Activated CD4-positive, alpha-beta T cell treated with anti-CD3 and anti-CD28 coated beads, Interleukin-2, amount 50 U/mL, for 24 hours (primary cell): ENCODE data around the gene POLR1H.

Experiments used
- DNase-seq, 2 donors: peaks; one replicate each; pipeline ENCODE4 v3.0.0-alpha.2; 2020; ENCODE audit warnings: low read depth in 1 of 2, low spot score in 1 of 2

POLR1H gene

DNA sequence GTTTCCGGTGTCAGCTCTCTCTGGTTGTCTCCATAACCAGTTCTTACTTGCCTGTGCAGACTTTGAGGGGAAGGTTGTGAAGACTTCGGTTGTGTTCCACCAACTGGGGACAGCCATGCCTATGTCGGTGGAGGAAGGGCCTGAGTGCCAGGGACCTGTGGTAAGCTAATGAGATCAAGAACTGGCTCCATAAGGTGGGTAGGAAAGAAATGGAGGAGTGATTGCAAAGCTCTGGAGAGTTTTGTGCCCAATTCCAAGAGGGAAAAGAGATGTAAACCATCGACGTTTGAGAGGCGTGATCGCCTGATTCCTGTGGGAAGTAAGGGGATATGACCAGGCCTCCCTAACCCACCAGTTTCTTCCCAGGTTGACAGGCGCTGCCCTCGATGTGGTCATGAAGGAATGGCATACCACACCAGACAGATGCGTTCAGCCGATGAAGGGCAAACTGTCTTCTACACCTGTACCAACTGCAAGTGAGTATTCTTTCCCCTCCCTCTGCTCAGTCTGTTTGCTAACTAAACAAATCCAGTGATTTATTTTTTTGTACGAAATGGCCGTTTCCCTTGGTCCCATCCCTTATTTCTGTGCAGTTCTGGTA is 893 bp downstream of the POLR1H start:
- no peak for DNase-seq

DNA sequence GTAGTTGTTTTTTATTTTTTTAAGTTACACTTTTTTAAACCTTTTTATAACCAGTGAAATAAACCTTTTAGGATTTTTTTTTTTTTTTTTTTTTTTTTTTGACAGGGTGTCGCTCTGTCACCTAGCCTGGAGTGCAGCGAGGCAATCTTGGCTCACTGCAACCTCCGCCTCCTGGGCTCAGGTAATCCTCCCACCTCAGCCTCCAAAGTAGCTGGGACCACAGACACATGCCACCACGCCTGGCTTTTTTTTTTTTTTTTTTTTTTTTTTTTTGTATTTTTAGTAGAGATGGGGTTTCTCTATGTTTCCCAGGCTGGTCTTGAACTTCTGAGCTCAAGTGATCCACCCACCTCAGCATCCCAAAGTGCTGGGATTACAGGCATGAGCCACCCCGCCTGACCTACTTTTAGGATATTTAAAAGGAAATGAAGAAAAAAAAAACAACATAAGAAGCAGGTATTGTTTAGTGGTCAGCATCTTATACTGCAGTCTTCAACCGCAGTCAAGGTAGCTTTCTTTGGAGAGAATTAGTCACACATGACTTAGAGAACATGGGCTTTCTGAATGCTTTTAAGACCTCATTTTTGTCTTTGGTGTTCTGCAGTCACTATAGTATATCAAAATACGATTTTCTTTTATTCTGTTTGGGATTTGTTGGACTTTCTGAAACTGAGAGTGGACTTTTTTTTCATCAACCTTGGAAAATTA is 1.6 kb downstream of the POLR1H start:
- DNase-seq: no peak

DNA sequence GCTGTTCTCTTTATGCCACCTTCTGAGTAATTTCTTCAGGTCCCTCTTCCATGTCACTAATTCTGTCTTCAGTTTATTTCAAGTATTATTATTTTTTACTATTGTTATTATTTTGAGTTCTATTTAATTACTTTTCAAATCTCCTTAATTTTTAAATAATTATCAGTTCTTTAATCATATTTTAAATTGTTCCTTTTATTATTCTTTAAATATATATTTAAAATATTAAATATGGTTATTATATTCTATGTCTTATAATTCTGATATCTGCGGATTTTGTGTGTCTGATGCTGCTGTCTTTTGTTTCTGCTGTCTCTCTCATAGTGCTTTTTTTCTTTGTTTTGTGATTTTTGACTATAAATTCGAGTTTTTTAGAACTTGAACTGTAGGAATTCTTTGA is 2.2 kb downstream of the POLR1H start:
- DNase-seq: no peak

DNA sequence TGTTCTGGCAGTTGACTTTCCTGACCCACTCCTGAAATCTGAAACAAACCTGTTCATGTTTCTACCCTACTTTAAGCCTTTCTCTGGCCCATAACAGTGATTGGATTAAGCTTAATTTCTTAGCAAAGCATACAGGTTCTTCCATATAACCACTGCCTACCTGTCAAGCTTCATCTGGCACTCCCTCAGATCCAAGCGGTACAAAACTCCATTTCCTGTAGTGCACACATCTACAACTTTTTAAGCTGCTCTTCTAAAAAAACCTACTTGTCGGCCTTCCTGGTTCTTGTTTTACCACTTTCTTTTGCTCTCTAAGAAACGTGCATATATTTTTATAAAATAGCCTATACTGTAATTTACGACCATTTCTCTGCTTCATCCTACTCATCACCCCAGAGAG is 5.0 kb downstream of the POLR1H start:
- DNase-seq: no peak

DNA sequence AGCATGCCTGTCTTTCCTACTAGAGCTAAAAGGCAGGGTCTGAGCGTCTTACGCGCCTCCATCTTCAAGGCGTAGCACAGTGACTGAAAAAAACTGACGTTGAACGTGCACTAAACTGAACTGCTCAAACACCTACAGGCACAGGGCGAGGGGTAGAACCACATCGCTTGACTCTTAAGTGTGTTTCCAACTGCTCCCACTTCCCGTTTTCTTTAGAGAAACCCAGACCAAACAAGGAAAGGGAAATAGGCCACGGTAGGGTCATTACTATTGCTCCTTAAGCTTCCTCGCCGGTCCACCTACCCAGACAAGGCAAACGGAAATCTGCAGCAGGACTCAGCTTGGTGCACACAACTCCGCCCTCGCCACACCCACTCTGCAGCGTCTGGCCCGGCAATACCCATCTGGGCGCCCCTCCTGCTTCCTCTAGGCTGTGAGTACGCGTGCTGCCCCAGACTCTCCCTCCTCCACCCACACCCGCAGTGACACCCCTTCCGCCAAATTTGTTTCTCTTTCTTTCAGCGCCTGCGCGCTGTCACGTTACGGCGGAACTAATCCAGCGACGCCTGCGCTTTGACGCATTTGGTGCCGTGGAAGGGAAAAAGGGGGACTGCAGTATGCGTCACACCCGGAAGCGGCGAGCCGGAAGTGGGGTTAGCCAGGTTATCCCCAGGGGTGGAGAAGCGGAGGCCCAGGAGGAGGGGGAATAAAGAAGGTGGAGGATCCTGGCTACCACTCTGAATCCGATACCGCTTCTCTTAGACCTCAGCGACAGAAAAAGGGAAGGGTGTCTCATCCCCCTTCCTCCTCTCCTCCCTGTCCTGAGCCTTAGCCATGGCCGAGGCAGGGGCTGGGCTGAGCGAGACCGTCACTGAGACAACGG is 5.8 kb downstream of the POLR1H start, which contains the start of gene PPP1R11:
Gene PPP1R11, plus strand, starts transcription at position 622 of the 883 bp plus-strand sequence. Its CDS starts 213 bp downstream, at position 835.
- peak; percentile 97 to 99 for DNase-seq

DNA sequence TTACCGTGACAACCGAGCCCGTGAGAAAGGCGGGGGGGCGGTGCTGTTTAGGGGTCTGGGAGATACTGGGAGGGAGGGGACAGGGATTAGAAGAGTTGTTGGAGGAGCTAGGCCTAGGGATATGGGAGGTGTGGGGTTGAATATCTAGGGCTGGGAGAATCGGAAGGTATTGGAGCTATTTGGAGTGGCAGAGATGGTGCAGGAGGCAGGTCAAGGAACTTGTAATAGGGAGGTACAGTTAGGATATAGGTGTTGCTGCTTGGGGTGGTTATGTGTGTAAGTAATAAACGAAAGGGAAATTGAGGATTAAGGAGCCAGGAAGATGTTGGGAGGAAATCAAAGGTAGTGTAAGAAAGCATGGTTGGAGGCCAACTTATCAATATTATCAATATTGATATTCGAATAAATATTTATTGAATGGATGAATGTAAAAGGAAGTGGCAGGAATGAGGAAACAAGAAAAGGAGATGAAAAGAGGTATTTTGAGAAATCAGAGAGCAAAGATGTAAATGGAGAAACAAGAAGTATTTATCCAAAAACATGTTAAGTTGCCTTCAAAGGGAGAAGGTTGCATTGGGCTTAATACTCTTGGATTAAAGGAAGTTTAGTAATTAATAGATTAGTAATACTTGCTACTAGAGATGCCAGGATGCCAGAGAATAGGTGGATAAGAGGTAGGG is 6.5 kb downstream of the POLR1H start:
- DNase-seq: no peak

DNA sequence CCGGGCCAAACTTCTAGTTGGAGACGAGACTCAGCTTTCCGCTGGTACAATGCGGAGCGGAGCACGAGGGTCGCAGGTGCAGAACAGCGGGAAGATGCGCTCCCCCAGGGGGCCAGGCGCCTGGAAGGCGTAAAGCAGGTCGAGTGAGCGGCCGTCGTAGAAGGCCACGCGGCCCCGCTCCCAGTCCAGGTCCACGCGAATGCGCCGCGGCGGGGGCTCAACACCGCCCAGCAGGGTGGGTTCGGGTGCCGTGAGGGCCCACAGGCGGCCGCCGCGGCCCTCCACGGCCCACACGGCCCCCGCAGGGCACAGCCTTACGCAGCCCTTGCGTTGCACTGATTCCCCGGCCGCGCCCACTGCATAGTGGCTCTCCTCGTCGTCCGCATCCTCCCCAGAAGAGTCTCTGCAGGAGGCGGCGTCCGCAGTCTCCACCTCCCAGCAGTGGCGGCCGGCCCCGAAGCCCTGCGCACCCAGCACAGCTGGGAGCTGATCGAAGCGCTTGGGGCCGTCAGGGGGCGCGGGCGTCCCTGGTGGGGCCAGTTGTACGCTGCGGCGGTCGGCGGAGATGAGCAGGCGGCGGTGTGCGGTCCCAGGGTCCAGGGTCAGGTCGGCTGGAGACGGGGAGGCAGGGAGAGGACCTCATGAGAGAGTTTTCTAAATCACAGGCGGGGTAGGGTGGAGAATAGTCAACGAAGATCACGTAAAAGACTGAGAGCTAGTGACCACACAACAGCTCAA is 10.2 kb downstream of the POLR1H start:
- DNase-seq: no peak

DNA sequence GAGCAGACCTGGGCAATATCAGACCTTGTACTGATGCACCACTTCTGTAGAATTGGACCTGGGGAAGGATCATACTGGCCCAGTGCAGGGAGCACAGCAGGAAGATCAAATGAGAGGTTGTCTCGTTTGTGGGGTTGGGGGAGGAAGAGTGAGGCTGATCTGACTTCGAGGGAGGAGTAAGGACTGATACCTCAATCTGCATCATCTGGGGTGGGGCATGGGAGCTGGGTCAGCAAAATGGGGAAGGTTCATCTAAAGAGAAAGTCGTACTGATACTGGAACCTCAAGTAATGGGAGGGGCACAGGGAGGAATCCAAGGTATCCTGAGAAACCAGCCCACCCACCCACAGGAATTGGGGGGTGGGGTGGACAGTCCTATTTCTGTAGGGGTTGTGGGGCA is 10.8 kb downstream of the POLR1H start:
- DNase-seq: no peak

DNA sequence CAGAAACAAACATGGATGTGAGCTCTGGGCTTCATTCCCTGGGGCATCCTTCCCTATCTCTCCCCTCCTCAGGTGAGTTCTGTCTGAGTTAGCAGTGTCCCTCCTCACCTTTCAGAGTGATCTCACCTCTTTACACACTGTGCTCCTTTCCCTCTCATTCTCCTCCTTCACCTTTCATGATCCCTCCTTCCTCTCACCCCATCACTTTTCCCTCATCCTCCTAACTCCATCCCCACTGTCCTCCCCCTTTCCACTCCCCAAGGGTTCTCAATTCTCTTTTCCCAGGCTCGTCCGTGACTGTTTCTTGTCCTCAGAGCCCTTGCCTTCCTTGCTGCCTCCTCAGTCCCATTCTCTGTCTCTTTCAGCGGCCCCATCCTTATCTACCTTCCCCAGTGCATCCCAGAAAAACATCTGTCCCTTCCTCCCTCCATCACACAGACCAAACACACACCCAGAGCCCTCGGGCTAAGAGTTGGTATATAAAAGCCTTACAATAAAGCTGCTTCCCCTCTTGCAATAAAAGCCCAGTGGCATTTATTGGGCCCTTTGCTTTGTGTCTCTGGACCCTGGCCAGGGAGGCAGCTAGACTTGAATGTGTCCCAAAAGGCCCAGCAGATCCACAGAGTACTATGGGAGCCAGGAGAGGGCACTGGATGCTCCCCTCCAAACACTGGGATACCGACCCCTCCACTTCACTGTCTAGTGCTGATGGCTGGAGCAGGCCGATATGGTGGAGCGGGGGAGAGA is 12.6 kb downstream of the POLR1H start:
- no peak for DNase-seq

DNA sequence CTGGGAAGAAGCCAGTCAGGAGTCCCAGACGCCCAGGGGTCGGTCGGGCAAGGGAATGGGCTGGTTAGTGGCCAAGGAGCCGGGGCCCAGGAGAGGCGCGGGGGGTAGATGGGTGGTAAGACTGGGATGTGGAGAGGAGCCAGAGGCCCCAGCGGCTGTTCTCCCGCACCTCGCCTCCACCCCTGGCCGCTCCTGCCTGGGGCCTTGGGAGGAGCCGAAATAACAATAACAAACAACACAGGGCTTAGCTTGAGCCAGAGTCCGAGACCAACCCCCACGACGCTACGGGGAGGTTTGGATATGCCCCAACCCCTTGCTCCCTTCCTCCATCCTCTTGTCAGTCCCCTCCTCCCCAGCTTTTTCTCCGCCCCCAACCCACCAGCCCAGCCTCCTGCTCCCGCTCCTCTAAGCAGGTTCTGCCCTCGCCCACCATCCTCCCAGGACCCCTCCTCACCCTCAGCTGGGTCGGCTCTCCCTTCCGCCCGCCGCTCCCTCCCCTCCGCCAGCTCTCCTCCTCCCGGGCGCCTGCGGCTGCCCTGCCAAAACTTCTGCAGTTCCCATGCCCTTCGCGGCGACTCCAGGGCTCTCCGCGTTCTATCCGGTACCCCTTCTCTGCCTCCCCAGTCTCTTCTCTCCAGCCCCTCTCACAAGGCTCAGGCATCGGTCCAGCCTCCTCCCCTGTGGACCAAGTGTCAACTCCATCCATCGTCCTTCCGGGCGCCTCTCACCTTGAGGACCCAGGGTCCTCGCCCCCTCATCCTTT is 13.4 kb downstream of the POLR1H start:
- no peak for DNase-seq

DNA sequence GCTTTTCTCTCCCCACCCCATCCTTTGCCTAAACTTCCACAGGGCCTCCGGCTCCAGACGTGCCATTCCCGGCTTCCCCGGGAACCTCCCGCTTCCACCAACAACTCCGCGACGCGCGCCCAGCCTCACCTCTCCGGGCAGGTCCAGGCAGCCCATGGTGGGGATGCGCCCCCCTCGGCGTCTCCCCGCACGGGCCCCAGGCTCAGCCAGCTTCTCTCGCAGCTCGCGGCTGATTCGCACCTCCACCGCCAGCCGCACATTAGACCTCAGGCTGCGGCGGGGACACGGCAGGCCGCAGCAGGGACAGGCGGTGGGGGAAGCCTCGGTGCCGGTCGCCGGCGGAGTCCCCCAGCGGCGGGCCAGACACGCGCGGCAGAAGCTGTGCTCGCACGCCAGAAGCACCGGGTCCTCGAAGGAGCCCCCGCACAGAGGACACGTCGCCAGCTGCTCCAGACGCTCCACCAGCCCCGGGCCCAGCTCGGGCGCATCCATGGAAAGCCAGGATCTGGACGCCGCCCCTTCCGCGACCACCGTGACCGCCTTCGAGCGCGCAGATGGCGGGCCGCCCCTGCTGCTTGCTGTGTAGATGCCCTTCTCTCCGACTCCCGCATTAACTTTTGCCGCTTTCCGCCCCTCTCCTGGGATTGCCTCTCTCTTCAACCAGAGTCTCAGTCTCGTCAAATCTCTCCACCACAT is 14.2 kb downstream of the POLR1H start, which contains the start of gene RNF39:
Gene RNF39, minus strand, starts transcription at position 676 of the 696 bp plus-strand sequence. Its CDS starts 184 bp downstream, at position 492.
- DNase-seq: no peak

DNA sequence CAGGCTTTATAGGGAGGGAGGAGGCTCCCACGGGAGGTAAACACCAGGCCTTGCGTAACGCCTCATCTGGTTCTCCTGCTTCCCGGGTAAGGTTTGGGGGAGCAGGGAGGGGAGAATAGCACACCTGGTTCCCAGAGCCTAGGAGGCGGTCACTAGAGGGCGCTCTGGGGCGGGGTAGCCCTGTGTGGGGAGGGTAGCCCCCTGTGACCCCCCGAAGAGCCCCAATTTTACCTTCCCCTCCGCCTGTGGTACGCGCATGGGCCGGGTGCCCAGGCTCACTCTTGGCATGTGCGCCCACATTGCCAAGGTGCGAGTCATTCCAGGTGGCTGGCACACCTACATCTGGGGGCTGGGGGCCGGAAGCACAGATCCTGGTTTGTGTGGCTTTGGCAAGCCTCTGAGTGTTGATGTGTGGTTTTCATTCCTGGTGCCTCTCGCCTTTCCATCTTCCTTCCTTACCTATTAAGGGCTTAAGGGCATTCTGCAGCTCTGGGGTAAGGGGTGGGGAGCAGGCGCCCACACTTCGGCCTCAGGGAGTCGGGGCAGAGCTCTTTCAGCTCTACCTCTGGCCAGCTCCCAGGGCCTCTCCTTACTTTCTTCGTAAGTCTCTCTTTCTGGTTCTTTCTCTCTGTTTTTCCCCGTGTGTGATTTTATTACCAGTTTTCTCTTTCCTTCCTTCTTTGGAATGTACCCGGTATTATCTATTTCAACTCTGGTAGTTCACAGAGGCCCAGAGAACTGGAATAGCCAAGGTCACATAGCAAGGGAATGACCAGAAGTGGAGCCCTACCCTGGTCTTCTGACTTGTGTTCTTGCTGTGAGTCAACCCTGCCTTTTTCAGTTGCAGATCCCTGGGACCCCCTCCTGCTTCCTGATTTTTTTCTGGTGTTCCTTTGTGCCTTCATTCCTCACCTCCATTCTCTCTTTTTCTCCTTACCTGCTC is 15.0 kb downstream of the POLR1H start:
- no peak for DNase-seq

DNA sequence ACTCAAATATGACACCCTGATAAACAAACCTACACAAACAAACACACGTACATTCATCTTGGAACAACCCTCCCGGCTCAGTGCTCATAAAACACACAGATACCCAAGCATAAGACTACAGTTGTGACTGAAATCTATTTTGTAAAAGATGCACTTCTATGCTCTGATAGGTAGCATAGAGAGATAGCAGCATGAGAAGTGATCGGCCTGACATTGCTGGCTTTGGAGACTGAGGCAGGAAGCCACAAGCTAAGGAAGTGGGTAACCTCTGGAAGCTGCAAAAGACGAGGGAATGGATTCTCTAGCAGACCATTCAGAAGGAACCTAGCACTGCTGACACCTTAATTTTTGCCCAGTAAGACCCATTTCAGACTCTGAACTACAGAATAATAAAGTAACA is 16.2 kb downstream of the POLR1H start:
- no peak for DNase-seq

DNA sequence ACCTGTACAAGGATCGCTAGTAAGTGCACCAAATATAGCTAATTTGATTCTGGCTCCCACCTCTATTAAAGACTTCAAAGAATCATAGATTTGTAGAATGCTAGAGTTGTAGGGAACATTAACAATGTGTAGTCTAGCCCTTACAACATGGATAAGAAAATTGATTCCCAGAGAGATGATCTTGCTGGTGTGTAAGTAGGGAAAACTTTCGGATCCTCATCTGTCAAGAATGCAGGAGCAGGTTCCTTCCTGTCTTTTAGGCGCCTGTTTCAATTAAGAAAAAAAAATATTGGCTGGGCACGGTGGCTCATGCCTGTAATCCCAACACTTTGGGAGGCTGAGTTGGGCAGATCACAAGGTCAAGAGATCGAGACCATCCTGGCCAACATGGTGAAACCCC is 26.8 kb downstream of the POLR1H start:
- no peak for DNase-seq

DNA sequence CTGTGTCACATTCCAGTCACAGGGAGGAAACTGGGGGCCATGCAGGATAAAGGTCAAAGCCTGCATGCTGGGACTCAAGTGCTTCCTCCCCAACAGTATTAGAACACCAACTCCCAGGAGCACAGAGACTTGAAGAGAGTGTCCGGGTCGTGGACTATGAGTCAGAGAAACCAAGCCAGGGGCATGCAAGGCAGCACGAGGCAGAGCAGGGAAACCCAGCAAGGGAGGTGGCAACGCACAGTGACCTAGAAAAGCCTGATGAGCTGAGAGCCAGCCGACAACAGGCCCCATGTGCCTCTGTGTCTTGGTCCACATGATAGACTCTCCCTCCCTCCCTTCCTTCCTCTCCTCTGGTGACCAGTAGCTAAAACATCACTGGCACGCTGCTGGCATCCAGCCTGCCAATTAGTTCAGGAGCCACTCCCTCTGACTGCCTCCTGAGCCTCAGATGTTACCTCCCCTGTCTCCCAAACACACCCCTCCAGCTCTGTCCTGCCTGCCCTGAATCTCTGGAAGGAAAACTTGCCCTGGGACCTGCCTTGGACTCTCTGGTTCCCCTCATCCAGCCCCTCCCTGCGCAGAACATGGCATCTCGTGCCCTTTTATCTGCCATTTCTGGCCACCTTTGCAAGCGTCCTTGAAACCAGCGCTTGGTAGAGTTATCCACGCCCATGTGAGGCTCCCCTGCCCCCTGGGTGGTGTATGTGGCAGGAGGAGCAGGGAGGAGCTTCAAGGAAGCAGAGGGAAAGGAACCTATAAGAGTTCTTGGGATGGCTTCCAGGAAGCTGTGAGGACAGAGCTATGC is 30.7 kb downstream of the POLR1H start:
- no peak for DNase-seq

DNA sequence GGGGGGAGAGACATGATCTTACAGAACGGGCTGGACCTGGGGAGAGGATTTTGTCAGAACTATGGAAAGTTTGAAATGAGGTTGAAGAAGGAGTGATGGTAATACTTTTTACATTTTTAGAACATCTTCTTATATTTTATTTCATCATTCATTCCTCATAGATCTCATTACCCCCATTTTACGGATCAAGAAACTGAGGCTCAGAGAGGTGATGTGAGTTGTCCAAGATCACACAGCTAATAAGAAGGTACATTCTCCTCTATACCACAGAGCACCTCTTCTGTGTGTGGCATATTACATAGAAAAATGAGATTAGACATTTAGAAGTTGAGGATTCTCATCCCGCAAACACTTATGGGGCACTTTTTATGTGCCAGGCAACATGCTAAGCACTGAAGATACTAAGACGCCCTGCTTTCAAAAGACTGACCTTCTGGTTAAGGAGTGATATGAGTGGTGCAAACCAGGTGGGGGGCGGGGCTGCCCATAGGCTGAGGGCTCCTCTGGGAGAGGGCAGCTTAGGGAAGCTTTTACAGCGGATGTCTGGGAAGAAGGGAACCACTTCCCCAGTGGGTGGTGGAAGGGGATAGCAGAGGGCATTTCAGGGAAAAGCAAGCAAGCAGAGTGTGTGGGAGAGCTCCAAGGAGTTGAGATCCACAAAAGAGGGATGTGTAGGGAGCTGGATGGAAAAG is 31.9 kb downstream of the POLR1H start:
- no peak for DNase-seq
